Smooth muscle cell (in vitro differentiated cells): ENCODE measurements around the gene TYK2. TPM values are rescaled to one million over a fixed set of nuclear protein-coding genes. Genes with fewer than 3 reads are reported as not detected.

Source experiments
- DNase-seq: peaks from one replicate; lab custom pipeline; 2025; ENCODE audit not compliant: unreplicated experiment; lab: John Stamatoyannopoulos, UW
- H2AFZ ChIP-seq: fragments of 200-600 bp; sonication (generic); 2 replicates; pipeline ENCODE4 v1.6.0; 2016; ENCODE audit warnings: antibody characterized with exemption, low read depth, mild to moderate bottlenecking
- H3F3A ChIP-seq: fragments of 200-600 bp; sonication (generic); 2 replicates; pipeline ENCODE4 v1.6.0; 2017; ENCODE audit warnings: antibody characterized with exemption, low read depth
- H3K27ac ChIP-seq: fragments of 200-600 bp; sonication (generic); 2 replicates; pipeline ENCODE4 v1.5.1; 2016; ENCODE audit warnings: low read depth, mild to moderate bottlenecking
- H3K27me3 ChIP-seq: fragments of 200-600 bp; sonication (generic); 2 replicates; pipeline ENCODE4 v1.6.1; 2016; ENCODE audit warnings: low read depth, mild to moderate bottlenecking
- H3K36me3 ChIP-seq: fragments of 200-600 bp; sonication (generic); 2 replicates; pipeline ENCODE4 v1.5.1; 2016; ENCODE audit warnings: low read depth
- H3K4me1 ChIP-seq: fragments of 200-600 bp; sonication (generic); 2 replicates; pipeline ENCODE4 v1.5.1; 2016; ENCODE audit warnings: low read depth
- H3K4me2 ChIP-seq: fragments of 200-600 bp; sonication (generic); 2 replicates; pipeline ENCODE4 v1.6.0; 2016; ENCODE audit warnings: mild to moderate bottlenecking
- H3K4me3 ChIP-seq: fragments of 200-600 bp; sonication (generic); 2 replicates; pipeline ENCODE4 v1.5.1; 2016; ENCODE audit warnings: mild to moderate bottlenecking
- H3K79me2 ChIP-seq: fragments of 200-600 bp; sonication (generic); 2 replicates; pipeline ENCODE4 v1.6.0; 2016; ENCODE audit warnings: low read depth, mild to moderate bottlenecking
- H3K9ac ChIP-seq: fragments of 200-600 bp; sonication (generic); 2 replicates; pipeline ENCODE4 v1.6.0; 2016; ENCODE audit warnings: low read depth
- H3K9me3 ChIP-seq: fragments of 200-600 bp; sonication (generic); replicated peaks from 2 replicates; pipeline ENCODE4 v1.5.1; 2016; ENCODE audit warnings: low read depth
- H4K20me1 ChIP-seq: fragments of 200-600 bp; sonication (generic); 2 replicates; pipeline ENCODE4 v1.6.0; 2016; ENCODE audit warnings: low read depth
- CTCF ChIP-seq: fragments of 200-600 bp; sonication (generic); IDR thresholded peaks from 2 replicates; pipeline ENCODE4 v1.5.1; 2017; ENCODE audit warnings: borderline replicate concordance, mild to moderate bottlenecking, antibody characterized with exemption; ENCODE audit not compliant: insufficient read depth, poor library complexity, severe bottlenecking
- WGBS: methylation state at CpG from one replicate; pipeline ENCODE4 v1.1.7; 2016; ENCODE audit warnings: low lambda C conversion rate; 5-methylcytosine and 5-hydroxymethylcytosine counted together
- microRNA counts: library from miRNA; unstranded; fragments of <30 nt; microRNA quantifications from one replicate; lab custom pipeline; 2016
- microRNA-seq: library from miRNA; unstranded; fragments of <30 nt; microRNA quantifications from one replicate; pipeline ENCODE4, GENCODE V29; 2016; ENCODE audit warnings: borderline number of aligned reads
- polyA plus RNA-seq: library from polyadenylated mRNA; unstranded; fragments of >200 nt; fragmentation: Nextera tagmentation; extraction: Ambion mirVana; gene quantifications from 2 replicates; pipeline ENCODE4 v1.2.1, GENCODE V29; 2016
- small RNA-seq: library from RNA; depleted of rRNA; stranded (forward); fragments of <200 nt; gene quantifications from one replicate; pipeline ENCODE3, GENCODE V24; 2014
- total RNA-seq: library from RNA; depleted of rRNA; stranded (reverse); fragments of >200 nt; gene quantifications from 2 replicates; pipeline ENCODE4 v1.2.3, GENCODE V29; 2014

Gene TYK2
- total and polyA plus RNA-seq, 2 experiments from 2014 or later = 53.1 to 98.4 TPM

GRCh38 chr19:10306327-10306726 is 74.0 kb downstream of the TYK2 start:
- no peak overlapping the region for H3K27ac ChIP-seq
- H4K20me1 ChIP-seq = no peaks in the 10 kb centered on the region
- no peaks in the 10 kb centered on the region for H3K36me3 ChIP-seq
- no peak overlapping the region for H2AFZ ChIP-seq
- no peaks in the 10 kb centered on the region for H3K79me2 ChIP-seq
- no peaks in the 10 kb centered on the region for H3K27me3 ChIP-seq
- no peak overlapping the region for H3K9ac ChIP-seq
- no peaks in the 10 kb centered on the region for H3F3A ChIP-seq
- DNase-seq = no peak
- no peaks in the 10 kb centered on the region for H3K4me1 ChIP-seq
- WGBS = 94% methylated on average over 5 of the region's 5 CpGs
- no peak for TF ChIP-seq CTCF
- no peaks in the 10 kb centered on the region for H3K9me3 ChIP-seq
- no peak overlapping the region for H3K4me2 ChIP-seq
- H3K4me3 ChIP-seq = no peak overlapping the region

- WGBS = 81% methylated on average over 17 of the region's 17 CpGs
- no peaks in the 10 kb centered on the region for H3K27me3 ChIP-seq
- no peak overlapping the region for H3K4me3 ChIP-seq
- H3K9ac ChIP-seq = no peak overlapping the region
- H3F3A ChIP-seq = no peaks in the 10 kb centered on the region
- no peaks in the 10 kb centered on the region for H3K4me1 ChIP-seq
- H3K4me2 ChIP-seq = peak overlapping the region; percentile 48
- no peaks in the 10 kb centered on the region for H3K9me3 ChIP-seq
- no peaks in the 10 kb centered on the region for H4K20me1 ChIP-seq
- no peak overlapping the region for H2AFZ ChIP-seq
- no peaks in the 10 kb centered on the region for H3K79me2 ChIP-seq
- H3K36me3 ChIP-seq = no peaks in the 10 kb centered on the region
- DNase-seq = no peak
- no peak for TF ChIP-seq CTCF
- peak overlapping the region; percentile 60 for H3K27ac ChIP-seq
These were observed 75.1 kb downstream of the TYK2 start for GRCh38 chr19:10305139-10305806.

MicroRNAs within 50 kb of the gene (microRNA counts, 767-probe panel; counts per million panel counts)
- 183 counts per million for microRNA hsa-miR-1181 (lab: Ali Mortazavi, UCI)

Small RNAs within 50 kb of the gene (microRNA-seq; reads per million reads assigned to microRNA genes)
- not detected for gene MIR1181

Small RNAs within 50 kb of the gene (small RNA-seq; reads per million reads assigned to genes)
- gene AC011511.1 = not detected
- not detected for gene AC011511.4

Other genes with a start within 250 kb of the TYK2 start
- 37.6 and 39.5 TPM in 2 replicates for gene DNMT1, start 185.6 kb downstream of the TYK2 start, total RNA-seq
- gene DNMT1, start 185.6 kb downstream of the TYK2 start, polyA plus RNA-seq = 56.7 and 78.4 TPM in 2 replicates
- gene S1PR2, start 149.2 kb downstream of the TYK2 start, total RNA-seq = 6.4 and 9.8 TPM in 2 replicates
- gene S1PR2, start 149.2 kb downstream of the TYK2 start, polyA plus RNA-seq = 6.5 and 7.4 TPM in 2 replicates
- gene MRPL4, start 128.4 kb downstream of the TYK2 start, total RNA-seq = 36.4 and 47.8 TPM in 2 replicates
- gene MRPL4, start 128.4 kb downstream of the TYK2 start, polyA plus RNA-seq = 63.5 and 72.1 TPM in 2 replicates
- gene ICAM1, start 109.5 kb downstream of the TYK2 start, total RNA-seq = 4.6 and 10.4 TPM in 2 replicates
- 9.2 and 9.7 TPM in 2 replicates for gene ICAM1, start 109.5 kb downstream of the TYK2 start, polyA plus RNA-seq
- 0.90 and 1.9 TPM in 2 replicates for gene ICAM4, start 93.6 kb downstream of the TYK2 start, total RNA-seq
- gene ICAM4, start 93.6 kb downstream of the TYK2 start, polyA plus RNA-seq = 2.2 and 3.4 TPM in 2 replicates
- gene ICAM5, start 90.6 kb downstream of the TYK2 start, total RNA-seq = 1.9 and 4.0 TPM in 2 replicates
- gene ICAM5, start 90.6 kb downstream of the TYK2 start, polyA plus RNA-seq = 4.4 and 6.4 TPM in 2 replicates
- gene ZGLP1, start 70.8 kb downstream of the TYK2 start, total RNA-seq = 2.9 TPM in 1 of 2 replicates, not detected in the other
- 4.8 and 6.1 TPM in 2 replicates for gene ZGLP1, start 70.8 kb downstream of the TYK2 start, polyA plus RNA-seq
- 7.6 and 15.3 TPM in 2 replicates for gene FDX2, start 64.6 kb downstream of the TYK2 start, total RNA-seq
- gene FDX2, start 64.6 kb downstream of the TYK2 start, polyA plus RNA-seq = 39.1 and 46.0 TPM in 2 replicates
- gene RAVER1, start 47.0 kb downstream of the TYK2 start, total RNA-seq = 8.3 and 18.3 TPM in 2 replicates
- gene RAVER1, start 47.0 kb downstream of the TYK2 start, polyA plus RNA-seq = 35.5 and 43.0 TPM in 2 replicates
- gene ICAM3, start 40.9 kb downstream of the TYK2 start, total RNA-seq = 4.5 and 6.5 TPM in 2 replicates
- gene ICAM3, start 40.9 kb downstream of the TYK2 start, polyA plus RNA-seq = 29.3 and 31.3 TPM in 2 replicates
- 98.4 and 103 TPM in 2 replicates for gene CDC37, start 23.0 kb upstream of the TYK2 start, total RNA-seq
- gene CDC37, start 23.0 kb upstream of the TYK2 start, polyA plus RNA-seq = 186 and 198 TPM in 2 replicates
- 2.7 and 3.3 TPM in 2 replicates for gene PDE4A, start 40.0 kb upstream of the TYK2 start, total RNA-seq
- gene PDE4A, start 40.0 kb upstream of the TYK2 start, polyA plus RNA-seq = 12.3 and 16.4 TPM in 2 replicates
- 24.9 and 39.3 TPM in 2 replicates for gene KEAP1, start 122.8 kb upstream of the TYK2 start, total RNA-seq
- gene KEAP1, start 122.8 kb upstream of the TYK2 start, polyA plus RNA-seq = 53.1 and 60.4 TPM in 2 replicates
- 5.3 and 6.3 TPM in 2 replicates for gene S1PR5, start 136.9 kb upstream of the TYK2 start, total RNA-seq
- gene S1PR5, start 136.9 kb upstream of the TYK2 start, polyA plus RNA-seq = 6.8 and 9.0 TPM in 2 replicates
- 12.9 and 13.8 TPM in 2 replicates for gene ATG4D, start 163.3 kb upstream of the TYK2 start, total RNA-seq
- 19.0 and 29.7 TPM in 2 replicates for gene ATG4D, start 163.3 kb upstream of the TYK2 start, polyA plus RNA-seq
- gene KRI1, start 185.4 kb upstream of the TYK2 start, total RNA-seq = 4.9 and 7.1 TPM in 2 replicates
- 10.1 and 18.0 TPM in 2 replicates for gene KRI1, start 185.4 kb upstream of the TYK2 start, polyA plus RNA-seq
- 5.4 and 10.1 TPM in 2 replicates for gene CDKN2D, start 188.4 kb upstream of the TYK2 start, total RNA-seq
- gene CDKN2D, start 188.4 kb upstream of the TYK2 start, polyA plus RNA-seq = 22.2 and 25.3 TPM in 2 replicates
- 19.8 and 37.1 TPM in 2 replicates for gene AP1M2, start 206.7 kb upstream of the TYK2 start, total RNA-seq
- 8.8 and 30.2 TPM in 2 replicates for gene AP1M2, start 206.7 kb upstream of the TYK2 start, polyA plus RNA-seq
- 59.7 and 79.5 TPM in 2 replicates for gene SLC44A2, start 245.0 kb upstream of the TYK2 start, total RNA-seq
- gene SLC44A2, start 245.0 kb upstream of the TYK2 start, polyA plus RNA-seq = 123 and 156 TPM in 2 replicates